Fibroblast of villous mesenchyme (primary cell): ENCODE data around the gene SNX18. TPM values are rescaled to one million over a fixed set of nuclear protein-coding genes. Genes with fewer than 3 reads are reported as not detected.

Source experiments
- DNase-seq: peaks from one replicate; pipeline ENCODE4 v3.0.0-alpha.2; 2010; ENCODE audit warnings: low read depth
- H3K4me3 ChIP-seq: 2 replicates; pipeline ENCODE4 v1.5.1; 2011; ENCODE audit warnings: low read depth, mild to moderate bottlenecking, low read length
- CTCF ChIP-seq: IDR thresholded peaks from 2 replicates; pipeline ENCODE4 v1.5.1; 2012; ENCODE audit warnings: low read depth, mild to moderate bottlenecking, low read length; ENCODE audit not compliant: insufficient read depth
- total RNA-seq: library from RNA; depleted of rRNA; stranded (reverse); fragments of >200 nt; gene quantifications from 2 replicates; pipeline ENCODE4 v1.2.3, GENCODE V29; 2012

SNX18 gene
- total RNA-seq, 1 donor = 51.0 TPM

GRCh38 chr5:54538156-54538555 is 20.6 kb downstream of the SNX18 start:
- TF ChIP-seq CTCF = no peak
- DNase-seq = no peak
- H3K4me3 ChIP-seq = no peak overlapping the region

DNA sequence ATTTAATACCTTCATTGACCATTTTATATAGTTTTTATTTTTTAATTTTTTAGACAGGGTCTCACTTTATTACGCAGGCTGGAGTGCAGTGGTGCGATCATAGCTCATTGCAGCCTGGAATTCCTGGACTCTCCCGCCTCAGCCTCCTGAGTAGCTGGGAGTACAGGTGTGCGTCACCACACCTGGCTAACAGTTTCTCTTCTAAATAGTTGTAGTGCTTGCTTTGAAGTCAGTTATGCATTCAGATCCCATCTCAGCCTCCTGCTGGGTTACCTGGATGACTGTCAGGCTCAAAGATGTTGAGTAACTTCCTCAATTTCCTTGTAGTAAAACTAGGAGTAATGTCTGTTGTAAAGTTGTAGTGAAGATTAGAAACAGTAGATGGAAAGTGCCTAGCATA is 21.4 kb downstream of the SNX18 start:
- no peak for DNase-seq
- no peak for TF ChIP-seq CTCF
- no peak overlapping the region for H3K4me3 ChIP-seq

- TF ChIP-seq CTCF = no peak
- no peak for DNase-seq
- no peak overlapping the region for H3K4me3 ChIP-seq
Observed at GRCh38 chr5:54540286-54540685, 22.7 kb downstream of the SNX18 start.

GRCh38 chr5:54541823-54542783 is 24.5 kb downstream of the SNX18 start:
- DNase-seq = no peak
- no peak for TF ChIP-seq CTCF

DNA sequence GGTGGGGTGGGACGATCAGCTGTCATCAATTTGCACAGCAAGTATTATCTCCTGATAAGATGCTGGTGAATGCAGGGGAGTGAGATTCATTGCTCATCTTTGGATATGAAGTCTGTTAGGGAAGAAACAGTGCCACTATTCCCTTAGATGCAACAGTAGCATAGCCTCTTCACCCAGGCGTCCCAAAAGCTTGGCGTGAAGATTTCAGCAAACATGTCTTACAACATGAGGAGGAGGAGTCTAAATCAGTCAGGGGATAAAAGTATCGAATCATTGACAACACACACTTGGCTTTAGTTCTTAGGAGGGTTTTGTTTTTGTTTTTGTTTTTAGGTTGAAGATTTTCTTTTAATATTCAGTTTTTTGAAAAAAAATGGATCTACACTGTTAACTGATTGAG is 26.5 kb downstream of the SNX18 start:
- DNase-seq = no peak
- no peak for TF ChIP-seq CTCF
- no peak overlapping the region for H3K4me3 ChIP-seq

More at GRCh38 chr5:54541823-54542783, 24.5 kb downstream of the SNX18 start:
- H3K4me3 ChIP-seq = no peak overlapping the region

DNA sequence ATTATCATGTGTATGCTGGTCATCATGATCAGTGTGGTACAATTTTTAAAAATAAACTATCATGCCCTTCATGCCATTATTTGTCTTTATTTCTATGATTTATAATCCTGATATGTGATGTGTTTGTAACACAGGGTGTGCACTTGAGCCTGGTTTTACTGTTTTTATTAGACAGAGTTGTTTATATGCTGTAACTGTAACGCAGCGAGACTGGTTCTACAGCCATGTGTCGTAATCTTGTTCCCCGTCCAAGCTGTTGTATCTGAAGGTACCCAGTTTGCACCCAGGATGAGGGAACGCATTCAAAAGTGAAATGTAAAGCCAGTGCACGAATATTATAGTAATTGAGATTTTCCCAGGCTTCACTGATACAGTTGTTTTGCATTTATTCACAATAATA is 28.2 kb downstream of the SNX18 start:
- no peak overlapping the region for H3K4me3 ChIP-seq
- no peak for TF ChIP-seq CTCF
- peak; percentile 71 for DNase-seq
